ENCODE measurements around the gene KRTAP3-2. TPM values are rescaled to one million over a fixed set of nuclear protein-coding genes. Genes with fewer than 3 reads are reported as not detected.
"Not testable (repeated sequence)": the region's sequence is repeated elsewhere in the genome, so short reads cannot be mapped to it uniquely, and the experiment has no call there.

The KRTAP3-2 gene
- not detected for total RNA-seq
- not detected for polyA plus RNA-seq (2013, experiment 1 of 2)
- polyA plus RNA-seq (2013, experiment 2 of 2), result not detected
- 0 to 0.02 (median 0) reads per million in 172 experiments for total RNA-seq

DNA sequence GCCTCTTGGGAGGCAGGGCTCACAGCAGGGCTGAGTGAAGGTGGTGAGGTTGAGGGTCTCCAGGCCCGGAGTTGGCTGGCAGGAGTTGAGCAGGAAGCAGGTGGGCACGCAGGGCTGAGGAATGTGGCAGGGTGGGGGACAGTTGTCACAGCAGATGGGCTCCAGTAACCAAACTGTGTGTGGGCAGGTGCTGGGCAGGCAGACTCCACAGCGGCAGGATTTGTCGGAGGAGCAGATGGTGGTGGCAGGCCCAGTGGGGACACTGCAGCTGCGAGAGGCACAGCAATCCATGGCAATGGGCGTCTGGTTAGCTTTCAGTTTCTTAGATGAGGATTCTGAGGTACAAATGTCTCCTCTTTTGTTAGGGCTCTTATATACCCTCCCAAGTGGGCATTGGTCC is at the start of gene KRTAP3-2:
TSS of gene KRTAP3-2 (minus strand) at position 344 of the 400 bp plus-strand sequence. CDS start at position 291, 53 bp downstream.
- peaks cover 18 to 31% of the 10 kb centered on the region in 2 experiments for H3K27me3 ChIP-seq (ENCODE audit: control insufficient read depth in 1 of 2, insufficient read depth in 2 of 2, low read length in 2 of 2)
- DNase-seq; H3K36me3 ChIP-seq (ENCODE audit: insufficient read depth, low read length); H3K4me3 Mint-ChIP-seq; H3K27ac ChIP-seq (ENCODE audit: low read depth in 1 of 2, low read length in 2 of 2); H3K9me3 ChIP-seq (ENCODE audit: control insufficient read depth in 1 of 2, insufficient read depth in 1 of 2, low read length in 2 of 2); H3K4me3 ChIP-seq (ENCODE audit: low read length); H3K4me1 Mint-ChIP-seq (ENCODE audit: low read depth); H3K27ac Mint-ChIP-seq; H3K36me3 Mint-ChIP-seq (ENCODE audit: low read depth); intact Hi-C loops (cut with DNase I, micrococcal nuclease); ATAC-seq (ENCODE audit: poor library complexity); POLR2A ChIA-PET; H3K4me1 ChIP-seq (ENCODE audit: insufficient read depth, low read length); CTCF ChIA-PET; H3K9me3 Mint-ChIP-seq: not testable (repeated sequence)
- peaks cover 75% of the 10 kb centered on the region for H3K27me3 Mint-ChIP-seq

DNA sequence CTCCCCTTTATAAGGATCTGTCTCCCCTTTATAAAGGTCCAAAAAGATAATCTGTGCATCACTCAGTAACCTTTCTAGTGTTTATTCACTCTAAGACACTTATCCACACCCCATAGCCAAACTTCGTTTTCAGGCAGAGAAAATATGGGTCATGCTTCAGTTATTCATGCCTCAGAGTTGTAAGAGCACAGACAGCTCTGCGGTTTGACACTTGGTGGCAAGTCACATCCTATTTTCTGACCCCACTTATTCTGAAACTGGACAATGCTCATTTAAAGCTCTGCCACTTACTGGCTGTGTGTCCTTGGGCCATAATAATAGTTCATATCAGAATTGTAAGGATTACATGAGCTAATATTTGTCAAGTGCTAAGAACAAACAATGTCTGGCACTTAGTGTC is 49.4 kb upstream of the KRTAP3-2 start:
- intact Hi-C loops (cut with DNase I, micrococcal nuclease), result no loop called here
- no peaks in the 10 kb centered on the region for H3K4me1 Mint-ChIP-seq (ENCODE audit: low read depth)
- H3K36me3 ChIP-seq (ENCODE audit: insufficient read depth, low read length), result no peaks in the 10 kb centered on the region
- H3K4me1 ChIP-seq (ENCODE audit: insufficient read depth, low read length), result no peaks in the 10 kb centered on the region
- H3K27me3 Mint-ChIP-seq, result peaks cover 40% of the 10 kb centered on the region
- ATAC-seq (ENCODE audit: poor library complexity) (no peak), DNase-seq (no peak)
- H3K9me3 Mint-ChIP-seq, result no peaks in the 10 kb centered on the region
- ChIA-PET POLR2A (no interaction called here), CTCF (no interaction called here)
- H3K36me3 Mint-ChIP-seq (ENCODE audit: low read depth), result no peaks in the 10 kb centered on the region
- H3K4me3 ChIP-seq (ENCODE audit: low read length), result no peak overlapping the region
- no peaks in the 10 kb centered on the region for H3K9me3 ChIP-seq (ENCODE audit: control insufficient read depth in 1 of 2, insufficient read depth in 1 of 2, low read length in 2 of 2)
- no peak overlapping the region for H3K27ac ChIP-seq (ENCODE audit: low read depth in 1 of 2, low read length in 2 of 2)
- TF ChIP-seq, protein P1, sequence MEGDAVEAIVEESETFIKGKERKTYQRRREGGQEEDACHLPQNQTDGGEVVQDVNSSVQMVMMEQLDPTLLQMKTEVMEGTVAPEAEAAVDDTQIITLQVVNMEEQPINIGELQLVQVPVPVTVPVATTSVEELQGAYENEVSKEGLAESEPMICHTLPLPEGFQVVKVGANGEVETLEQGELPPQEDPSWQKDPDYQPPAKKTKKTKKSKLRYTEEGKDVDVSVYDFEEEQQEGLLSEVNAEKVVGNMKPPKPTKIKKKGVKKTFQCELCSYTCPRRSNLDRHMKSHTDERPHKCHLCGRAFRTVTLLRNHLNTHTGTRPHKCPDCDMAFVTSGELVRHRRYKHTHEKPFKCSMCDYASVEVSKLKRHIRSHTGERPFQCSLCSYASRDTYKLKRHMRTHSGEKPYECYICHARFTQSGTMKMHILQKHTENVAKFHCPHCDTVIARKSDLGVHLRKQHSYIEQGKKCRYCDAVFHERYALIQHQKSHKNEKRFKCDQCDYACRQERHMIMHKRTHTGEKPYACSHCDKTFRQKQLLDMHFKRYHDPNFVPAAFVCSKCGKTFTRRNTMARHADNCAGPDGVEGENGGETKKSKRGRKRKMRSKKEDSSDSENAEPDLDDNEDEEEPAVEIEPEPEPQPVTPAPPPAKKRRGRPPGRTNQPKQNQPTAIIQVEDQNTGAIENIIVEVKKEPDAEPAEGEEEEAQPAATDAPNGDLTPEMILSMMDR (IDR thresholded peaks at IDR 0.05), result no peak
- H3K27me3 ChIP-seq (ENCODE audit: control insufficient read depth in 1 of 2, insufficient read depth in 2 of 2, low read length in 2 of 2), result peaks cover 0 to 10% of the 10 kb centered on the region in 2 experiments
- H3K27ac Mint-ChIP-seq, result no peak overlapping the region
- H3K4me3 Mint-ChIP-seq, result no peak overlapping the region

DNA sequence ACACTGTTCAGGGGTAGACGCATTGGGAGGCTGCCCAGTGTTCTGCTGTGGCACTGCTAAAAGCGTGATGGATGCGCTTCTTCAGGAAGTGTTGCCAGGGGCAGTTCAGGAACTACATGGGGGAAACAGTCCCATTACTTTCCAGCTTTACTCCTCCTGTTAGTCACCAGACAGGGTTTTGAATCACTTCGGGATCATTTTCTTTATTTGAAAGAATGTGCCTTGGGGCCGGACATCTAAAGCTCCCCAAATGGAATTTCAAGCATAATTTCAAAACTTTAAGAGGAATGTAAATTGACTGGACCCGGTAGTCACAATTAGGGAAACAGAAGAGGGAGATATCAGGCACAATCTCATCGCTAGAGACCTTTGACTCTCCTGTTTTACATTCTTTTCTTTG is 48.7 kb upstream of the KRTAP3-2 start:
- peaks cover 3 to 10% of the 10 kb centered on the region in 2 experiments for H3K27me3 ChIP-seq (ENCODE audit: control insufficient read depth in 1 of 2, insufficient read depth in 2 of 2, low read length in 2 of 2)
- no peaks in the 10 kb centered on the region for H3K4me1 ChIP-seq (ENCODE audit: insufficient read depth, low read length)
- no peak overlapping the region for H3K4me3 ChIP-seq (ENCODE audit: low read length)
- CTCF ChIA-PET, result no interaction called here
- DNase-seq, result no peak
- TF ChIP-seq, protein P1 (IDR thresholded peaks at IDR 0.05), result no peak
- intact Hi-C loops (cut with DNase I, micrococcal nuclease), result no loop called here
- no peak overlapping the region for H3K27ac ChIP-seq (ENCODE audit: low read depth in 1 of 2, low read length in 2 of 2)
- ATAC-seq (ENCODE audit: poor library complexity), result no peak
- Mint-ChIP-seq H3K36me3 (ENCODE audit: low read depth) (no peaks in the 10 kb centered on the region), H3K27me3 (peaks cover 40% of the 10 kb centered on the region), H3K4me1 (ENCODE audit: low read depth) (no peaks in the 10 kb centered on the region), H3K27ac (no peak overlapping the region), H3K4me3 (no peak overlapping the region), H3K9me3 (peaks cover 3% of the 10 kb centered on the region)
- H3K9me3 ChIP-seq (ENCODE audit: control insufficient read depth in 1 of 2, insufficient read depth in 1 of 2, low read length in 2 of 2), result no peaks in the 10 kb centered on the region
- H3K36me3 ChIP-seq (ENCODE audit: insufficient read depth, low read length), result no peaks in the 10 kb centered on the region
- POLR2A ChIA-PET, result no interaction called here

DNA sequence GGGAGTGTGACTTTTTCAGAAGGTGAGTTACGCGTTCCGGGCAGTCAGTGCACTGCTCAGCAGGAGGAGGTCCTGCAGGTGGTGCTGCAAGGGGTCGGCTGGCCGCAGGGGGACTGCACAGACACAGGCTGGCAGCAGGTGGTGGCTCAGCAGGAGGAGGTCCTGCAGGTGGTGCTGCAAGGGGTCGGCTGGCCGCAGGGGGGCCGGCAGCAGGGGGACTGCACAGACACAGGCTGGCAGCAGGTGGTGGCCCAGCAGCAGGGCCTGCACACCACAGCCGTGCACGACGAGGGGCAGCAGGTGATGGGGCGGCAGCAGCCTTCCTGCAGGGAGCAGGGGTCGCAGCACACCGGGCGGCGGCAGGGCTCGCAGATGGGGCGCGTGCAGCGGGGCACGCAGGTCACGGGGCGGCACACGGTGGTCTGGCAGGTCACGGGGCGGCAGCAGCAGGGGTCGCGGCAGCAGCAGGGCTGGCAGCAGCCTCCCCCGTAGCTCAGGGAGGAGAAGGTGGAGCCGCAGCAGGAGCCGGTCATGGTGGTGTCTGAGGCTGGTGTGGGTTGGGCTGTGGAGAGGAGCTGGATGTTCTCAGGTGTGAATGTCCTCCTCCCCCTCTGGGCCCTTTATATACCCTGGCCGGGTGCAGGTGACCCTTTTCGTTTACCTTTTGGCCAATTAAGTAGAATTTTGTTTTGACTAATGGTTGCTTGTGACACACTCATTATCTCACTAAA is 47.2 kb upstream of the KRTAP3-2 start, which contains the start of gene KRTAP2-1:
TSS of gene KRTAP2-1 (minus strand) at position 582 of the 731 bp plus-strand sequence. CDS start at position 533, 49 bp downstream.
- H3K4me1 ChIP-seq (ENCODE audit: insufficient read depth, low read length); H3K9me3 ChIP-seq (ENCODE audit: control insufficient read depth in 1 of 2, insufficient read depth in 1 of 2, low read length in 2 of 2); ATAC-seq (ENCODE audit: poor library complexity); H3K27ac ChIP-seq (ENCODE audit: low read depth in 1 of 2, low read length in 2 of 2); H3K4me3 Mint-ChIP-seq; H3K36me3 ChIP-seq (ENCODE audit: insufficient read depth, low read length); CTCF ChIA-PET; intact Hi-C loops (cut with DNase I, micrococcal nuclease); POLR2A ChIA-PET; H3K9me3 Mint-ChIP-seq; H3K27ac Mint-ChIP-seq; DNase-seq; H3K4me3 ChIP-seq (ENCODE audit: low read length); H3K4me1 Mint-ChIP-seq (ENCODE audit: low read depth); H3K36me3 Mint-ChIP-seq (ENCODE audit: low read depth): not testable (repeated sequence)
- peaks cover 4 to 10% of the 10 kb centered on the region in 2 experiments for H3K27me3 ChIP-seq (ENCODE audit: control insufficient read depth in 1 of 2, insufficient read depth in 2 of 2, low read length in 2 of 2)
- H3K27me3 Mint-ChIP-seq, result peaks cover 40% of the 10 kb centered on the region
